Neural cell (in vitro differentiated cells): ENCODE results near the gene LY6G6C. TPM values are rescaled to one million over a fixed set of nuclear protein-coding genes. Genes with fewer than 3 reads are reported as not detected.

ENCODE experiments used
- H2AFZ ChIP-seq: fragments of 200-600, 300-800 bp; sonication (generic), shearing (Covaris generic); 2 replicates; pipeline ENCODE4 v1.6.0; 2014; ENCODE audit warnings: low read depth, mild to moderate bottlenecking, antibody characterized with exemption, low read length, moderate library complexity
- H3F3A ChIP-seq: fragments of 200-600 bp; shearing (Covaris generic); 2 replicates; pipeline ENCODE4 v1.6.1; 2016; ENCODE audit warnings: mild to moderate bottlenecking, moderate library complexity, mixed read lengths, antibody characterized with exemption, low read length; ENCODE audit not compliant: insufficient read depth, poor library complexity, severe bottlenecking
- H3K27ac ChIP-seq: fragments of 200-600, 300-800 bp; sonication (generic), shearing (Covaris generic); 2 replicates; pipeline ENCODE4 v1.5.1; 2014; ENCODE audit warnings: mild to moderate bottlenecking, low read length, moderate library complexity
- H3K27me3 ChIP-seq: fragments of 300-800, 200-600 bp; sonication (generic), shearing (Covaris generic); 2 replicates; pipeline ENCODE4 v1.6.0; 2014; ENCODE audit warnings: mild to moderate bottlenecking, low read depth, low read length, moderate library complexity; ENCODE audit not compliant: insufficient read depth
- H3K36me3 ChIP-seq: fragments of 300-800, 200-600 bp; sonication (generic), shearing (Covaris generic); 2 replicates; pipeline ENCODE4 v1.5.1; 2014; ENCODE audit warnings: mild to moderate bottlenecking, antibody characterized with exemption, low read length, moderate library complexity; ENCODE audit not compliant: insufficient read depth
- H3K4me2 ChIP-seq: fragments of 300-800, 200-600 bp; sonication (generic), shearing (Covaris generic); 2 replicates; pipeline ENCODE4 v1.6.0; 2014; ENCODE audit warnings: mild to moderate bottlenecking, low read length
- H3K4me3 ChIP-seq: fragments of 300-800, 200-600 bp; sonication (generic), shearing (Covaris generic); 2 replicates; pipeline ENCODE4 v1.5.1; 2014; ENCODE audit warnings: mild to moderate bottlenecking, low read length, moderate library complexity
- H3K79me2 ChIP-seq: fragments of 200-600 bp; shearing (Covaris generic); replicated peaks from 2 replicates; pipeline ENCODE4 v1.6.0; 2014; ENCODE audit warnings: mild to moderate bottlenecking, low read length, moderate library complexity; ENCODE audit not compliant: insufficient read depth
- H3K9ac ChIP-seq: fragments of 300-800, 200-600 bp; sonication (generic), shearing (Covaris generic); 2 replicates; pipeline ENCODE4 v1.6.1; 2016; ENCODE audit warnings: mild to moderate bottlenecking, low read length, mixed read lengths
- H3K9me2 ChIP-seq: fragments of 200-600 bp; shearing (Covaris generic); 2 replicates; pipeline ENCODE4 v1.6.1; 2016; ENCODE audit warnings: mild to moderate bottlenecking, low read length, mixed read lengths; ENCODE audit not compliant: insufficient read depth
- H3K9me3 ChIP-seq: fragments of 200-600, 300-800 bp; sonication (generic), shearing (Covaris generic); 2 replicates; pipeline ENCODE4 v1.6.1; 2016; ENCODE audit warnings: mild to moderate bottlenecking, mixed run types, low read length, moderate library complexity, mixed read lengths
- H4K20me1 ChIP-seq: fragments of 200-600 bp; shearing (Covaris generic); 2 replicates; pipeline ENCODE4 v1.6.1; 2016; ENCODE audit warnings: mild to moderate bottlenecking, mixed run types; ENCODE audit not compliant: insufficient read depth
- EP300 ChIP-seq: fragments of 450-650 bp; conservative IDR thresholded peaks from 2 replicates; pipeline ENCODE4 v1.6.1; 2014; ENCODE audit warnings: antibody characterized with exemption, mild to moderate bottlenecking, moderate library complexity; ENCODE audit not compliant: poor library complexity, severe bottlenecking
- EZH2 ChIP-seq: fragments of 200-600, 300-800 bp; shearing (Covaris generic), sonication (generic); IDR thresholded peaks from 2 replicates; pipeline ENCODE4 v1.6.1; 2014; ENCODE audit warnings: antibody characterized with exemption, low read length, borderline replicate concordance, mild to moderate bottlenecking; ENCODE audit not compliant: insufficient read depth, poor library complexity, severe bottlenecking
- MXI1 ChIP-seq: fragments of 450-650 bp; conservative IDR thresholded peaks from 2 replicates; pipeline ENCODE4 v1.6.1; 2014; ENCODE audit warnings: antibody characterized with exemption, mild to moderate bottlenecking; ENCODE audit not compliant: poor library complexity, severe bottlenecking
- POLR2AphosphoS5 ChIP-seq: IDR thresholded peaks from 2 replicates; pipeline ENCODE4 v1.6.1; 2012
- RAD21 ChIP-seq: fragments of 450-650 bp; conservative IDR thresholded peaks from 2 replicates; pipeline ENCODE4 v1.6.1; 2014; ENCODE audit warnings: antibody characterized with exemption, mild to moderate bottlenecking, moderate library complexity
- SMC3 ChIP-seq: fragments of 450-650 bp; conservative IDR thresholded peaks from 2 replicates; pipeline ENCODE4 v1.6.1; 2014; ENCODE audit warnings: antibody characterized with exemption, mild to moderate bottlenecking, moderate library complexity; ENCODE audit not compliant: poor library complexity
- TAF1 ChIP-seq: IDR thresholded peaks from 2 replicates; pipeline ENCODE4 v1.6.1; 2012; ENCODE audit warnings: low read depth
- polyA plus RNA-seq: library from polyadenylated mRNA; depleted of rRNA; stranded (reverse); fragments of >200 nt; gene quantifications from 2 replicates; pipeline ENCODE4 v1.2.3, GENCODE V29; 2014
- TF ChIP-seq, protein P1 (sequence below): fragments of 450-650 bp; IDR thresholded peaks from 2 replicates; pipeline ENCODE4 v1.5.1; 2014; ENCODE audit warnings: antibody characterized with exemption, mild to moderate bottlenecking, moderate library complexity; ENCODE audit not compliant: poor library complexity, severe bottlenecking
- TF ChIP-seq, protein P2 (sequence below): IDR thresholded peaks from 2 replicates; pipeline ENCODE4 v1.6.1; 2012; ENCODE audit warnings: borderline replicate concordance

Gene LY6G6C
- polyA plus RNA-seq, 1 donor from 2014 or later = 0.88 TPM

DNA sequence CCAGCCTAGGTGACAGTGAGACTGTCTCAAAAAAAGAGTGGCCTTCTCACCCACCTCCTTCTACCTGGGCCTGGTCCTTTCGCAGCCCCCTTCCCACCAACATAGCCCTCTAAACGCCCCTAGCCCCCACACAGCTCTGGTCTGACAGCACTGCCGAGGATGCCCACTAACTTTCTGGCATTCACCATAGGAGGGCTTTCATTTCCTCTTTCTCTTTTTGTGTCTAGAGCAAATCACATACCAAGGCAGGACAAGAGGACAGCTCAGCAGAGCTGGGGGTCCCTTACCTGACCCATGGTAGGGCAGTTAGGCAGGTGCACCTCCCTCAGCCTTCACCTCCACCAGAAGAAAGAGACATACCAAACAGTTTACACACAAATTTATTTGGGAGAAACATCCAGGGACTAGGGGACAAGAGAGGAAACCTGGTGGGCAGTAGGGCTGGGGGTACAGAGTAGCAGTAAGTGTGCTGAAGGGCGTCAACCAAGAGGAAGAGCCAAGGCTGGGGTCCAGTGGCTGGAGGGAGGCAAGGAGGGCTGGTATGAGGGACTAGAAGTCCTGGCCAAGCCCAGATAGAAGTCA lies 45.1 kb downstream of the LY6G6C start:
- Histone ChIP-seq H3F3A (no peaks in the 10 kb centered on the region), H3K9me3 (no peaks in the 10 kb centered on the region), H4K20me1 (no peaks in the 10 kb centered on the region), H3K9me2 (no peaks in the 10 kb centered on the region), H3K27ac (no peak overlapping the region), H3K36me3 (no peaks in the 10 kb centered on the region), H3K9ac (no peak overlapping the region), H2AFZ (no peak overlapping the region), H3K27me3 (no peaks in the 10 kb centered on the region), H3K79me2 (no peaks in the 10 kb centered on the region), H3K4me3 (no peak overlapping the region), H3K4me2 (no peak overlapping the region)
- TF ChIP-seq MXI1 = no peak
- no peak for TF ChIP-seq EZH2
- TF ChIP-seq, protein P1, sequence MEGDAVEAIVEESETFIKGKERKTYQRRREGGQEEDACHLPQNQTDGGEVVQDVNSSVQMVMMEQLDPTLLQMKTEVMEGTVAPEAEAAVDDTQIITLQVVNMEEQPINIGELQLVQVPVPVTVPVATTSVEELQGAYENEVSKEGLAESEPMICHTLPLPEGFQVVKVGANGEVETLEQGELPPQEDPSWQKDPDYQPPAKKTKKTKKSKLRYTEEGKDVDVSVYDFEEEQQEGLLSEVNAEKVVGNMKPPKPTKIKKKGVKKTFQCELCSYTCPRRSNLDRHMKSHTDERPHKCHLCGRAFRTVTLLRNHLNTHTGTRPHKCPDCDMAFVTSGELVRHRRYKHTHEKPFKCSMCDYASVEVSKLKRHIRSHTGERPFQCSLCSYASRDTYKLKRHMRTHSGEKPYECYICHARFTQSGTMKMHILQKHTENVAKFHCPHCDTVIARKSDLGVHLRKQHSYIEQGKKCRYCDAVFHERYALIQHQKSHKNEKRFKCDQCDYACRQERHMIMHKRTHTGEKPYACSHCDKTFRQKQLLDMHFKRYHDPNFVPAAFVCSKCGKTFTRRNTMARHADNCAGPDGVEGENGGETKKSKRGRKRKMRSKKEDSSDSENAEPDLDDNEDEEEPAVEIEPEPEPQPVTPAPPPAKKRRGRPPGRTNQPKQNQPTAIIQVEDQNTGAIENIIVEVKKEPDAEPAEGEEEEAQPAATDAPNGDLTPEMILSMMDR = no peak
- TF ChIP-seq, protein P2, sequence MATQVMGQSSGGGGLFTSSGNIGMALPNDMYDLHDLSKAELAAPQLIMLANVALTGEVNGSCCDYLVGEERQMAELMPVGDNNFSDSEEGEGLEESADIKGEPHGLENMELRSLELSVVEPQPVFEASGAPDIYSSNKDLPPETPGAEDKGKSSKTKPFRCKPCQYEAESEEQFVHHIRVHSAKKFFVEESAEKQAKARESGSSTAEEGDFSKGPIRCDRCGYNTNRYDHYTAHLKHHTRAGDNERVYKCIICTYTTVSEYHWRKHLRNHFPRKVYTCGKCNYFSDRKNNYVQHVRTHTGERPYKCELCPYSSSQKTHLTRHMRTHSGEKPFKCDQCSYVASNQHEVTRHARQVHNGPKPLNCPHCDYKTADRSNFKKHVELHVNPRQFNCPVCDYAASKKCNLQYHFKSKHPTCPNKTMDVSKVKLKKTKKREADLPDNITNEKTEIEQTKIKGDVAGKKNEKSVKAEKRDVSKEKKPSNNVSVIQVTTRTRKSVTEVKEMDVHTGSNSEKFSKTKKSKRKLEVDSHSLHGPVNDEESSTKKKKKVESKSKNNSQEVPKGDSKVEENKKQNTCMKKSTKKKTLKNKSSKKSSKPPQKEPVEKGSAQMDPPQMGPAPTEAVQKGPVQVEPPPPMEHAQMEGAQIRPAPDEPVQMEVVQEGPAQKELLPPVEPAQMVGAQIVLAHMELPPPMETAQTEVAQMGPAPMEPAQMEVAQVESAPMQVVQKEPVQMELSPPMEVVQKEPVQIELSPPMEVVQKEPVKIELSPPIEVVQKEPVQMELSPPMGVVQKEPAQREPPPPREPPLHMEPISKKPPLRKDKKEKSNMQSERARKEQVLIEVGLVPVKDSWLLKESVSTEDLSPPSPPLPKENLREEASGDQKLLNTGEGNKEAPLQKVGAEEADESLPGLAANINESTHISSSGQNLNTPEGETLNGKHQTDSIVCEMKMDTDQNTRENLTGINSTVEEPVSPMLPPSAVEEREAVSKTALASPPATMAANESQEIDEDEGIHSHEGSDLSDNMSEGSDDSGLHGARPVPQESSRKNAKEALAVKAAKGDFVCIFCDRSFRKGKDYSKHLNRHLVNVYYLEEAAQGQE = no peak
- TF ChIP-seq TAF1 = no peak
- no peak for TF ChIP-seq SMC3
- TF ChIP-seq POLR2AphosphoS5 = no peak
- TF ChIP-seq RAD21 = no peak
- no peak for TF ChIP-seq EP300

DNA sequence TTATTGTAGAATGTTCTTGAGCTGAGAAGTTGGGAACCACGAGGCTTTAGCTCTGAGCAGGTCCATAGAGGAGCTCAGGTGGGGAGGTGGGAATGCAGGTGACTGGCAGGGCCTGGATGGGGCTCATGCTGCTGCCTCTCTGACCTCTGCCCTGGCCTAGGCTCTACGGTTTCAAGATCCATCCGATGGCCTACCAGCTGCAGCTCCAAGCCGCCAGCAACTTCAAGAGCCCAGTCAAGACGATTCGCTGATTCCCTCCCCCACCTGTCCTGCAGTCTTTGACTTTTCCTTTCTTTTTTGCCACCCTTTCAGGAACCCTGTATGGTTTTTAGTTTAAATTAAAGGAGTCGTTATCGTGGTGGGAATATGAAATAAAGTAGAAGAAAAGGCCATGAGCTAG lies 51.9 kb downstream of the LY6G6C start, which contains the start of gene LY6G5B:
TSS of gene LY6G5B (plus strand) at position 301 of the 400 bp plus-strand sequence. CDS start 975 bp downstream, outside the sequence.
- H3K9me3 ChIP-seq = no peaks in the 10 kb centered on the region
- no peaks in the 10 kb centered on the region for H3K27me3 ChIP-seq
- no peak within 1 kb of the TSS for H3K9ac ChIP-seq
- H3K9me2 ChIP-seq = no peaks in the 10 kb centered on the region
- peaks cover 11% of the 10 kb centered on the region for H3K79me2 ChIP-seq
- H3K4me3 ChIP-seq = no peak within 1 kb of the TSS
- no peaks in the 10 kb centered on the region for H3K36me3 ChIP-seq
- H2AFZ ChIP-seq = no peak within 1 kb of the TSS
- H3K27ac ChIP-seq = no peak within 1 kb of the TSS
- H3F3A ChIP-seq = no peaks in the 10 kb centered on the region
- no peak for TF ChIP-seq MXI1
- TF ChIP-seq EZH2 = no peak
- TF ChIP-seq, protein P1 = no peak
- TF ChIP-seq SMC3 = no peak
- no peak for TF ChIP-seq POLR2AphosphoS5
- TF ChIP-seq TAF1 = no peak
- TF ChIP-seq, protein P2 = no peak
- TF ChIP-seq EP300 = no peak
- no peak for TF ChIP-seq RAD21
- H4K20me1 ChIP-seq = no peaks in the 10 kb centered on the region
- H3K4me2 ChIP-seq = no peak within 1 kb of the TSS
